ENCODE results near the gene MFSD12. TPM values are rescaled to one million over a fixed set of nuclear protein-coding genes. Genes with fewer than 3 reads are reported as not detected.
"Not testable (repeated sequence)": the region's sequence is repeated elsewhere in the genome, so short reads cannot be mapped to it uniquely, and the experiment has no call there.

Gene MFSD12
- total RNA-seq, 2 donors from 2014 or later: 85.6 to 112 TPM

DNA sequence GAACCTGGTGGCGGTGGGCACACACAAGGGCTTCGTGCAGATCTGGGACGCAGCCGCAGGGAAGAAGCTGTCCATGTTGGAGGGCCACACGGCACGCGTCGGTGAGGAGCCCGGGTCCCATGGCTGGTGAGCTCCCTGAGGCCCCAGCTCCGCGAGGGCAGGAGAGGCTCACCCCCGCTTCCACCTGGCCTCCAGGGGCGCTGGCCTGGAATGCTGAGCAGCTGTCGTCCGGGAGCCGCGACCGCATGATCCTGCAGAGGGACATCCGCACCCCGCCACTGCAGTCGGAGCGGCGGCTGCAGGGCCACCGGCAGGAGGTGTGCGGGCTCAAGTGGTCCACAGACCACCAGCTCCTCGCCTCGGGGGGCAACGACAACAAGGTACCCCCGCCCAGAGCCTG lies 25.7 kb downstream of the MFSD12 start:
- Histone ChIP-seq H3K27ac (no peak overlapping the region), H3K9me3 (no peaks in the 10 kb centered on the region), H3K4me1 (ENCODE audit: control insufficient read depth in 1 of 2, low read depth in 2 of 2) (no peaks in the 10 kb centered on the region), H3K36me3 (peaks cover 63% of the 10 kb centered on the region), H3K4me3 (no peak overlapping the region), H3K27me3 (replicated peaks; ENCODE audit: insufficient read depth) (no peaks in the 10 kb centered on the region)
- DNase-seq (ENCODE audit: low spot score) (no peak), ATAC-seq (ENCODE audit: insufficient number of reproducible peaks, low FRiP score, low read depth) (no peak)
- TF ChIP-seq, protein P1, sequence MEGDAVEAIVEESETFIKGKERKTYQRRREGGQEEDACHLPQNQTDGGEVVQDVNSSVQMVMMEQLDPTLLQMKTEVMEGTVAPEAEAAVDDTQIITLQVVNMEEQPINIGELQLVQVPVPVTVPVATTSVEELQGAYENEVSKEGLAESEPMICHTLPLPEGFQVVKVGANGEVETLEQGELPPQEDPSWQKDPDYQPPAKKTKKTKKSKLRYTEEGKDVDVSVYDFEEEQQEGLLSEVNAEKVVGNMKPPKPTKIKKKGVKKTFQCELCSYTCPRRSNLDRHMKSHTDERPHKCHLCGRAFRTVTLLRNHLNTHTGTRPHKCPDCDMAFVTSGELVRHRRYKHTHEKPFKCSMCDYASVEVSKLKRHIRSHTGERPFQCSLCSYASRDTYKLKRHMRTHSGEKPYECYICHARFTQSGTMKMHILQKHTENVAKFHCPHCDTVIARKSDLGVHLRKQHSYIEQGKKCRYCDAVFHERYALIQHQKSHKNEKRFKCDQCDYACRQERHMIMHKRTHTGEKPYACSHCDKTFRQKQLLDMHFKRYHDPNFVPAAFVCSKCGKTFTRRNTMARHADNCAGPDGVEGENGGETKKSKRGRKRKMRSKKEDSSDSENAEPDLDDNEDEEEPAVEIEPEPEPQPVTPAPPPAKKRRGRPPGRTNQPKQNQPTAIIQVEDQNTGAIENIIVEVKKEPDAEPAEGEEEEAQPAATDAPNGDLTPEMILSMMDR (IDR thresholded peaks at IDR 0.05): no peak

DNA sequence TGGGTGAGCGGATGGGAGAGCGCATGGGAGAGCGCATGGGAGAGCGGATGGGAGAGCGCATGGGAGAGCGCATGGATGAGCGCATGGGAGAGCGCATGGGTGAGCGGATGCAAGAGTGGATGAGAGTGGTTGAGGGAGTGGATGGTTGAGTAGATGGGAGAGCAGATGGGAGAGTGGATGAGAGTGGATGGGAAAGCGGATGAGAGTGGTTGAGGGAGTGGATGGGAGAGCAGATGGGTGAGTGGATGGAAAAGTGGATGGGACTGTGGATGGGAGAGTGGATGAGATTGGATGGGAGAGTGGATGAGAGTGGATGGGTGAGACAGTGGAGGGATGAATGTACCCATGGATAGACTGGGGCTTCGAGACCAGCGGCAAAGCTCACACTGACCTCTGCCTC lies 27.0 kb downstream of the MFSD12 start:
- no peak overlapping the region for H3K4me3 ChIP-seq
- H3K27ac ChIP-seq: no peak overlapping the region
- H3K36me3 ChIP-seq: peaks cover 70% of the 10 kb centered on the region
- TF ChIP-seq, protein P1 (IDR thresholded peaks at IDR 0.05): no peak
- H3K9me3 ChIP-seq: no peaks in the 10 kb centered on the region
- no peak for ATAC-seq (ENCODE audit: insufficient number of reproducible peaks, low FRiP score, low read depth)
- H3K4me1 ChIP-seq (ENCODE audit: control insufficient read depth in 1 of 2, low read depth in 2 of 2): no peaks in the 10 kb centered on the region
- H3K27me3 ChIP-seq (replicated peaks; ENCODE audit: insufficient read depth): no peaks in the 10 kb centered on the region
- no peak for DNase-seq (ENCODE audit: low spot score)

DNA sequence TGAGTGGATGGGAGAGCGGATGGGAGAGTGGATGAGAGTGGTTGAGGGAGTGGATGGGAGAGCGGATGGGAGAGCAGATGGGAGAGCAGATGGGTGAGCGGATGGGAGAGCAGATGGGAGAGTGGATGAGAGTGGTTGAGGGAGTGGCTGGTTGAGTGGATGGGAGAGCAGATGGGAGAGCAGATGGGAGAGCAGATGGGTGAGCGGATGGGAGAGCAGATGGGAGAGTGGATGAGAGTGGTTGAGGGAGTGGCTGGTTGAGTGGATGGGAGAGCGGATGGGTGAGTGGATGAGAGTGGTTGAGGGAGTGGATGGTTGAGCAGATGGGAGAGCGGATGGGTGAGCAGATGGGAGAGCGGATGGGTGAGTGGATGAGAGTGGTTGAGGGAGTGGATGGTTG lies 28.1 kb downstream of the MFSD12 start:
- H3K36me3 ChIP-seq: peaks cover 65% of the 10 kb centered on the region
- not testable (repeated sequence) for DNase-seq (ENCODE audit: low spot score); H3K27me3 ChIP-seq (replicated peaks; ENCODE audit: insufficient read depth); ATAC-seq (ENCODE audit: insufficient number of reproducible peaks, low FRiP score, low read depth); H3K27ac ChIP-seq; H3K9me3 ChIP-seq; H3K4me1 ChIP-seq (ENCODE audit: control insufficient read depth in 1 of 2, low read depth in 2 of 2); H3K4me3 ChIP-seq

DNA sequence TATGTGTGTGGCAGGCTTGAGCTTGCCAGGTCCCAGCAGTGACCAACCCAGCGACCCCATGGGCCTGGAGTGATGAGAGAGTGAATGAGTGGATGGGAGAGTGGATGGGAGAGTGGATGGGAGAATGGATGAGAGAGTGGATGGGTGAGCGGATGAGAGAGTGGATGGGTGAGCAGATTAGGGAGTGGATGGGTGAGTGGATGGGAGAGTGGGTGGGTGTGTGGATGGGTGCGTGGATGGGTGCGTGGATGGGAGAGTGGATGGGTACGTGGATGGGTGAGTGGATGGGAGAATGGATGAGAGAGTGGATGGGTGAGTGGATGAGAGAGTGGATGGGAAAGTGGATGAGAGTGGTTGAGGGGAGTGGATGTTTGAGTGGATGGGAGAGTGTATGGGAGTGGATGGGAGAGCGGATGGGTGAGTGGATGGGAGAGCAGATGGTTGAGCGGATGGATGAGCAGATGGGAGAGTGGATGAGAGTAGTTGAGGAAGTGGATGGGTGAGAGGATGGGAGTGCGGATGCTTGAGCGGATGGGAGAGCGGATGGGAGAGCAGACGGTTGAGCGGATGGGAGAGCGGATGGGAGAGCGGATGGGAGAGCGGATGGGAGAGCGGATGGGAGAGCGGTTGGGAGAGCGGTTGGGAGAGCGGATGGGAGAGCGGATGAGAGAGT lies 28.7 kb downstream of the MFSD12 start:
- Histone ChIP-seq H3K27me3 (replicated peaks; ENCODE audit: insufficient read depth) (no peaks in the 10 kb centered on the region), H3K4me3 (no peak overlapping the region), H3K4me1 (ENCODE audit: control insufficient read depth in 1 of 2, low read depth in 2 of 2) (no peaks in the 10 kb centered on the region), H3K36me3 (peaks cover 66% of the 10 kb centered on the region), H3K27ac (no peak overlapping the region), H3K9me3 (no peaks in the 10 kb centered on the region)
- DNase-seq (ENCODE audit: low spot score): no peak
- TF ChIP-seq, protein P1 (IDR thresholded peaks at IDR 0.05): no peak
- no peak for ATAC-seq (ENCODE audit: insufficient number of reproducible peaks, low FRiP score, low read depth)

DNA sequence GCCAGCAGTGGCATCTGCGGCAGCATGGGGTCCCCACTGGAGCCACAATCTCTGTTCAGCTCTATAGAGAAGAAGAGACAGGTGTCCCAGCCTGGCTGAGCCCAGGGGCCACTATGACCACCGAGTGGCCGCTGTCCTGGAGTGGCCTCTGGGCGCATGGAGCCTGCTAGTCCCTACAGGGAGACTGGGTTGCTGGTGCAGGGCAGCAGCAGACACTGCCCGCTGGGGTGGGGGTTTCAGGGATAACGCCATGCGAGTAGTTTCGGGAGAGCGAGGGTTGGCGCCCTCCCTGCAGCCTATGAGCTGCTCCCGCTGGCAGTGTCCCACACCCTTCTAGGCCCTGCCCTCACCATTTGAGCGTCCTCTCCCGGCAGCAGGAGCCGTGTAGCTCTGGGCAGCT lies 29.3 kb downstream of the MFSD12 start:
- DNase-seq (ENCODE audit: low spot score) (no peak), ATAC-seq (ENCODE audit: insufficient number of reproducible peaks, low FRiP score, low read depth) (no peak)
- Histone ChIP-seq H3K4me1 (ENCODE audit: control insufficient read depth in 1 of 2, low read depth in 2 of 2) (no peaks in the 10 kb centered on the region), H3K4me3 (no peak overlapping the region), H3K36me3 (peaks cover 66% of the 10 kb centered on the region), H3K27ac (no peak overlapping the region), H3K9me3 (no peaks in the 10 kb centered on the region), H3K27me3 (replicated peaks; ENCODE audit: insufficient read depth) (no peaks in the 10 kb centered on the region)
- TF ChIP-seq, protein P1 (IDR thresholded peaks at IDR 0.05): no peak

All from thoracic aorta (tissue), 2 donors.